Measurements from ENCODE around the gene HRH2.

DNA sequence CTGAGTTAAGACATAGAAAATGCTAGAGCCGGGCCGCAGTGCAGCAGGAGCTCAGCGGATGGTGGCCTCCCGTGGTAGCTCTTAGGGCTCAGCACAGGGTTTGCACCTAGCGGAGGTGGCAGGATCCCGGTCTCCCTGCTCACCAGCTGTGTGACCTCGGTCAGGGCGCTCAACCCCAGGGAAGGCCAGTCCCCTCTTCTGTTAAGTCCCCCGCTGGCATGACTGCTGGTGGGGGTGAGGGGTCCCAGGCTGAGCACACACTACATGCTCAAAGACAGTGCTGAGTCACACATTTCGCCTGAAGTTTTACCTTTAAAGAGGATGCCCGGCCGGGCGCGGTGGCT, 39.0 kb downstream of the HRH2 start:
- TF ChIP-seq, protein P1, sequence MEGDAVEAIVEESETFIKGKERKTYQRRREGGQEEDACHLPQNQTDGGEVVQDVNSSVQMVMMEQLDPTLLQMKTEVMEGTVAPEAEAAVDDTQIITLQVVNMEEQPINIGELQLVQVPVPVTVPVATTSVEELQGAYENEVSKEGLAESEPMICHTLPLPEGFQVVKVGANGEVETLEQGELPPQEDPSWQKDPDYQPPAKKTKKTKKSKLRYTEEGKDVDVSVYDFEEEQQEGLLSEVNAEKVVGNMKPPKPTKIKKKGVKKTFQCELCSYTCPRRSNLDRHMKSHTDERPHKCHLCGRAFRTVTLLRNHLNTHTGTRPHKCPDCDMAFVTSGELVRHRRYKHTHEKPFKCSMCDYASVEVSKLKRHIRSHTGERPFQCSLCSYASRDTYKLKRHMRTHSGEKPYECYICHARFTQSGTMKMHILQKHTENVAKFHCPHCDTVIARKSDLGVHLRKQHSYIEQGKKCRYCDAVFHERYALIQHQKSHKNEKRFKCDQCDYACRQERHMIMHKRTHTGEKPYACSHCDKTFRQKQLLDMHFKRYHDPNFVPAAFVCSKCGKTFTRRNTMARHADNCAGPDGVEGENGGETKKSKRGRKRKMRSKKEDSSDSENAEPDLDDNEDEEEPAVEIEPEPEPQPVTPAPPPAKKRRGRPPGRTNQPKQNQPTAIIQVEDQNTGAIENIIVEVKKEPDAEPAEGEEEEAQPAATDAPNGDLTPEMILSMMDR (optimal IDR thresholded peaks at IDR 0.05 in 1 of 3, IDR thresholded peaks at IDR 0.05 in 1 of 3, conservative IDR thresholded peaks at IDR 0.05 in 1 of 3; ENCODE audit: extremely low read depth in 1 of 3, insufficient read depth in 2 of 3, low read length in 3 of 3): no peak
- no peak for TF ChIP-seq EZH2 (IDR thresholded peaks at IDR 0.05; ENCODE audit: low read length)
